Natural killer cell (primary cell): ENCODE data around the gene SLC26A1. TPM values are rescaled to one million over a fixed set of nuclear protein-coding genes. Genes with fewer than 3 reads are reported as not detected.
"Not testable (repeated sequence)": the region's sequence is repeated elsewhere in the genome, so short reads cannot be mapped to it uniquely, and the experiment has no call there.

Source experiments
- ATAC-seq, 3 donors: fragments of 150-1000 bp in 2 of 3; fragments of 200-7000 bp in 1 of 3; cut with Tn5 transposase; 1 replicate in 1 of 3; 2 replicates in 2 of 3; pipeline ENCODE4 v1.10.0; 2021; ENCODE audit warnings: mild to moderate bottlenecking in 2 of 3, moderate library complexity in 2 of 3
- DNase-seq, 2 donors: peaks; one replicate each; pipeline versions ENCODE4 v3.0.0 to v3.0.0-alpha.2; 2013 to 2021; ENCODE audit warnings: mixed read lengths in 1 of 2
- H3K27ac ChIP-seq: one replicate; pipeline ENCODE4 v1.5.1; 2013; ENCODE audit warnings: mild to moderate bottlenecking, low read length
- H3K27me3 ChIP-seq: one replicate; pipeline ENCODE4 v1.6.1; 2013; ENCODE audit warnings: low read length; ENCODE audit not compliant: control insufficient read depth, insufficient read depth
- H3K36me3 ChIP-seq: one replicate; pipeline ENCODE4 v1.6.1; 2013; ENCODE audit warnings: low read length; ENCODE audit not compliant: control insufficient read depth, insufficient read depth
- H3K4me1 ChIP-seq: one replicate; pipeline ENCODE4 v1.6.1; 2013; ENCODE audit warnings: low read length; ENCODE audit not compliant: control insufficient read depth, insufficient read depth
- H3K4me3 ChIP-seq: one replicate; pipeline ENCODE4 v1.5.1; 2013; ENCODE audit warnings: low read length
- H3K9me3 ChIP-seq: one replicate; pipeline ENCODE4 v1.6.1; 2013; ENCODE audit warnings: low read length; ENCODE audit not compliant: control insufficient read depth, insufficient read depth
- H3K27ac Mint-ChIP-seq, 2 donors: one replicate each; pipeline ENCODE4 v1.8.0; 2022; ENCODE audit warnings: mild to moderate bottlenecking in 2 of 2, mixed read lengths in 2 of 2, moderate library complexity in 1 of 2
- H3K27me3 Mint-ChIP-seq, 2 donors: one replicate each; pipeline ENCODE4 v1.8.0; 2022; ENCODE audit warnings: low read depth in 2 of 2, mixed read lengths in 2 of 2
- H3K36me3 Mint-ChIP-seq: one replicate; pipeline ENCODE4 v1.8.0; 2022; ENCODE audit warnings: mixed read lengths
- H3K4me1 Mint-ChIP-seq, 2 donors: one replicate each; pipeline ENCODE4 v1.8.0; 2022; ENCODE audit warnings: mixed read lengths in 2 of 2
- H3K4me3 Mint-ChIP-seq: one replicate; pipeline ENCODE4 v1.8.0; 2022; ENCODE audit warnings: mild to moderate bottlenecking, moderate library complexity, mixed read lengths
- H3K9me3 Mint-ChIP-seq, 2 donors: one replicate each; pipeline ENCODE4 v1.8.0; 2022; ENCODE audit warnings: mixed read lengths in 2 of 2
- WGBS: methylation state at CpG from one replicate; pipeline ENCODE4 v1.1.7; 2013; ENCODE audit warnings: missing lambda C conversion rate; ENCODE audit not compliant: insufficient coverage; 5-methylcytosine and 5-hydroxymethylcytosine counted together
- intact Hi-C: fragments of 100-400 bp; cut with micrococcal nuclease; formaldehyde crosslinking; loops from one replicate; pipeline ENCODE4 v1.14.2; 2022
- total RNA-seq, 4 donors: library from RNA; stranded (reverse); fragments of 120-200 nt in 1 of 4; gene quantifications; one replicate each; pipeline versions ENCODE4 v1.2.3 to v1.2.4, GENCODE V29; 2013 to 2022
- TF ChIP-seq, protein P1 (sequence below): fragments of 200-600 bp; IDR thresholded peaks from one replicate; pipeline ENCODE4 v1.8.0; 2022; ENCODE audit warnings: antibody characterized with exemption

Gene SLC26A1
- total RNA-seq, 3 donors from 2014 or later (not counting 1 experiment from before 2014, with no cell fraction given) = 0.19 to 0.80 (median 0.61) TPM

GRCh38 chr4:946103-946450, 47.1 kb downstream of the SLC26A1 start:
- Mint-ChIP-seq H3K27me3 (no peaks in the 10 kb centered on the region), H3K9me3 (no peaks in the 10 kb centered on the region), H3K27ac (no peak overlapping the region), H3K36me3 (no peaks in the 10 kb centered on the region), H3K4me3 (no peak overlapping the region), H3K4me1 (peaks cover 19 to 34% of the 10 kb centered on the region in 2 donors)
- no peak overlapping the region for H3K27ac ChIP-seq
- H3K36me3 ChIP-seq = peaks cover 4% of the 10 kb centered on the region
- peaks cover 11% of the 10 kb centered on the region for H3K4me1 ChIP-seq
- no peak overlapping the region for H3K4me3 ChIP-seq
- intact Hi-C loops = no loop called here
- DNase-seq (no peak), ATAC-seq (no peak)
- H3K27me3 ChIP-seq = no peaks in the 10 kb centered on the region
- TF ChIP-seq, protein P1, sequence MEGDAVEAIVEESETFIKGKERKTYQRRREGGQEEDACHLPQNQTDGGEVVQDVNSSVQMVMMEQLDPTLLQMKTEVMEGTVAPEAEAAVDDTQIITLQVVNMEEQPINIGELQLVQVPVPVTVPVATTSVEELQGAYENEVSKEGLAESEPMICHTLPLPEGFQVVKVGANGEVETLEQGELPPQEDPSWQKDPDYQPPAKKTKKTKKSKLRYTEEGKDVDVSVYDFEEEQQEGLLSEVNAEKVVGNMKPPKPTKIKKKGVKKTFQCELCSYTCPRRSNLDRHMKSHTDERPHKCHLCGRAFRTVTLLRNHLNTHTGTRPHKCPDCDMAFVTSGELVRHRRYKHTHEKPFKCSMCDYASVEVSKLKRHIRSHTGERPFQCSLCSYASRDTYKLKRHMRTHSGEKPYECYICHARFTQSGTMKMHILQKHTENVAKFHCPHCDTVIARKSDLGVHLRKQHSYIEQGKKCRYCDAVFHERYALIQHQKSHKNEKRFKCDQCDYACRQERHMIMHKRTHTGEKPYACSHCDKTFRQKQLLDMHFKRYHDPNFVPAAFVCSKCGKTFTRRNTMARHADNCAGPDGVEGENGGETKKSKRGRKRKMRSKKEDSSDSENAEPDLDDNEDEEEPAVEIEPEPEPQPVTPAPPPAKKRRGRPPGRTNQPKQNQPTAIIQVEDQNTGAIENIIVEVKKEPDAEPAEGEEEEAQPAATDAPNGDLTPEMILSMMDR = no peak
- 80% methylated on average over 9 of the region's 9 CpGs for WGBS
- H3K9me3 ChIP-seq = no peaks in the 10 kb centered on the region

GRCh38 chr4:945274-946102, 47.7 kb downstream of the SLC26A1 start:
- Mint-ChIP-seq H3K4me3 (no peak overlapping the region), H3K27me3 (no peaks in the 10 kb centered on the region), H3K9me3 (no peaks in the 10 kb centered on the region), H3K36me3 (no peaks in the 10 kb centered on the region), H3K27ac (no peak overlapping the region), H3K4me1 (peaks cover 19 to 30% of the 10 kb centered on the region in 2 donors)
- 86% methylated on average over 28 of the region's 28 CpGs for WGBS
- intact Hi-C loops = no loop called here
- H3K4me3 ChIP-seq = no peak overlapping the region
- no peak for ATAC-seq
- H3K9me3 ChIP-seq = no peaks in the 10 kb centered on the region
- H3K27me3 ChIP-seq = no peaks in the 10 kb centered on the region
- no peak for DNase-seq
- no peak overlapping the region for H3K27ac ChIP-seq
- TF ChIP-seq, protein P1 = no peak
- H3K36me3 ChIP-seq = peaks cover 3% of the 10 kb centered on the region
- H3K4me1 ChIP-seq = peaks cover 11% of the 10 kb centered on the region

DNA sequence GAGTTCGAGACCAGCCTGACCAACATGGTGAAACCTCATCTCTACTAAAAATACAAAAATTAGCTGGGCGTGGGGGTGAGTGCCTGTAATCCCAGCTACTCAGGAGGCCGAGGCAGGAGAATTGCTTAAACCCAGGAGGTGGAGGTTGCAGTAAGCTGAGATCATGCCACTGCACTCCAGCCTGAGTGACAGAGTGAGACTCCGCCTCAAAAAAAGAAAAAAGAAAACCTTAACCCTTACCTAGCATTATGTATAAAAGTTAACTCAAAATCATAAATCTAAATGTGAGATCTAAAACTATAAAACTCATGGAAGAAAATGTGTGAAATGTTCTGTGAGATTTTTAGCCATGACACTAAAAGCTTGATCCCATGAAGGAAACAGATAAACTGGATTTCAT, 53.7 kb downstream of the SLC26A1 start:
- H3K9me3 ChIP-seq, H3K36me3 Mint-ChIP-seq, H3K9me3 Mint-ChIP-seq, H3K4me1 ChIP-seq, H3K4me1 Mint-ChIP-seq, H3K4me3 ChIP-seq, ATAC-seq, H3K4me3 Mint-ChIP-seq, H3K27ac ChIP-seq, H3K27me3 Mint-ChIP-seq, H3K36me3 ChIP-seq, H3K27me3 ChIP-seq, H3K27ac Mint-ChIP-seq, DNase-seq, intact Hi-C loops: not testable (repeated sequence)
- WGBS = 94% methylated on average over 3 of the region's 4 CpGs

Other genes starting within 250 kb of the SLC26A1 start
- gene CPLX1, start 167.3 kb downstream of the SLC26A1 start, total RNA-seq = not detected
- gene GAK, start 61.1 kb downstream of the SLC26A1 start, total RNA-seq = 100 to 1,000 TPM; 349 to 358 (median 349) TPM
- gene TMEM175, start 60.9 kb downstream of the SLC26A1 start, total RNA-seq = 10 to 100 TPM; 72.8 to 79.8 (median 73.2) TPM
- gene DGKQ, start 19.8 kb downstream of the SLC26A1 start, total RNA-seq = 10 to 100 TPM; 64.2 to 79.5 (median 65.2) TPM
- 10 to 100 TPM; 38.7 to 43.6 (median 43.0) TPM for gene IDUA, start 6.4 kb downstream of the SLC26A1 start, total RNA-seq
- 10 to 100 TPM; 28.0 to 39.8 (median 32.5) TPM for gene FGFRL1, start 18.2 kb upstream of the SLC26A1 start, total RNA-seq
- gene RNF212, start 120.2 kb upstream of the SLC26A1 start, total RNA-seq = 1 to 10 TPM; 1.0 to 2.0 (median 1.7) TPM
- gene SPON2, start 179.2 kb upstream of the SLC26A1 start, total RNA-seq = 1,000 to 10,000 TPM; 1,124 to 1,574 (median 1,339) TPM